Vagina (tissue), 2 donors: ENCODE measurements around the gene RCSD1. TPM values are rescaled to one million over a fixed set of nuclear protein-coding genes. Genes with fewer than 3 reads are reported as not detected.

Experiments
- DNase-seq, 2 donors: peaks; one replicate each; pipeline ENCODE4 v3.0.0-alpha.2; 2017; ENCODE audit errors: extremely low spot score in 2 of 2
- H3K27ac ChIP-seq: fragments of 200-600 bp; sonication (generic); one replicate; pipeline ENCODE4 v1.5.1; 2019
- H3K27me3 ChIP-seq: fragments of 200-600 bp; sonication (generic); one replicate; pipeline ENCODE4 v1.5.1; 2019
- H3K36me3 ChIP-seq, 2 donors: fragments of 200-600 bp; sonication (generic); one replicate each; pipeline ENCODE4 v1.5.1; 2017 to 2019
- H3K4me1 ChIP-seq: fragments of 200-600 bp; sonication (generic); one replicate; pipeline ENCODE4 v1.5.1; 2019
- H3K4me3 ChIP-seq, 2 donors: fragments of 200-600 bp; sonication (generic); 1 replicate in 1 of 2; 2 replicates in 1 of 2; pipeline ENCODE4 v1.5.1; 2016 to 2019
- H3K9me3 ChIP-seq: fragments of 200-600 bp; sonication (generic); one replicate; pipeline ENCODE4 v1.5.1; 2019
- CTCF ChIP-seq, 3 experiments: fragments of 450-650 bp in 2 of 3; fragments of 200-600 bp in 1 of 3; sonication (generic) in 1 of 3; IDR thresholded peaks; one replicate each; pipeline ENCODE4 v1.5.1; 2017 to 2019; ENCODE audit warnings: antibody characterized with exemption in 3 of 3, mild to moderate bottlenecking in 2 of 3, moderate library complexity in 2 of 3
- POLR2A ChIP-seq, 2 donors: fragments of 450-650 bp; IDR thresholded peaks; one replicate each; pipeline ENCODE4 v1.6.1; 2017; ENCODE audit warnings: antibody characterized with exemption in 2 of 2, mild to moderate bottlenecking in 2 of 2, moderate library complexity in 2 of 2
- POLR2AphosphoS5 ChIP-seq, 2 donors: sonication (generic); formaldehyde crosslinking; IDR thresholded peaks; one replicate each; pipeline ENCODE4 v1.9.0; 2017; ENCODE audit warnings: antibody characterized with exemption in 2 of 2, mild to moderate bottlenecking in 2 of 2, low read depth in 1 of 2; ENCODE audit not compliant: insufficient read depth in 1 of 2
- intact Hi-C: fragments of 100-400 bp; cut with DNase I; formaldehyde crosslinking; loops from one replicate; pipeline ENCODE4 v1.15.1; 2023
- total RNA-seq: library from RNA; depleted of rRNA; stranded (reverse); fragments of >200 nt; gene quantifications from one replicate; pipeline ENCODE4 v1.2.3, GENCODE V29; 2016

RCSD1 gene
- total RNA-seq, 1 donor from 2014 or later: 11.5 TPM

DNA sequence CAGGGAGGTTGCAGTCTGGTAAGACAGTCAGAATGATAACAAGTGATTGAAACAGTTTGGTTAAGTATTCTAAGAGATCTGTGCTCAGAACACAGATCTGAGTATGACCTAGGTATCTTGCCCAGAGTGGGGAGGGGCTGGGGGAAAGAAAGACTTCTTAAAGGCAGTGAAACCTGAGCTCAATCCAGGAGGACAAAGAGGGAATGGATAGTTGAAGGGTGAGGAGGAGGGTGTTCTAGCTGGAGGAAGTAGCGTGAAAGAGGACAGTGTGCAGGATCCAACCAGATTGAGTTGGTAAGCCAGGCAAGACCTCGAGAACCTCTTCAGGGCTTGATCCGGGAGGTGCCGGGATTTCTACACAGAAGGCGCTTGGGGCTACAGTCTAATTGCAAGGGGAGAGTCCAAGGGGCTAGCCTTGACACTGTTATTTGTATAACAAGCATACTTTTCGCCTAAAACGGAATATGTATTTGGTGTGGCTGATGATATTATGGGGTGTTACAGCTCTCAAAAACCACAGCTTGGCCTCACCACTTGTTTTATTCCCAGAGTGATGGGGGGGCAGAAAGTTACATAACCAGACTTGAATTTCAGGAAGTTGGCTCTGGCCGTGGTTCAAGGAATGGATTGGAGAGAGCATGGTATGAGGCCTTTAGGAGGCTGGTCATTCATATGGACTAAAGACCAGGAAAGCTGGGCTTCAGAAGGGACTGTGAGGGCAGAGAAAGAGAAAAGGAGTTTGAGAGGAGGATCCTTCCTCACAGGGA lies 19.1 kb downstream of the RCSD1 start:
- peaks cover 31% of the 10 kb centered on the region for H3K4me1 ChIP-seq
- TF ChIP-seq POLR2AphosphoS5 (IDR thresholded peaks at IDR 0.05; ENCODE audit: insufficient read depth in 1 of 2, low read depth in 1 of 2) (no peak), POLR2A (IDR thresholded peaks at IDR 0.05) (no peak), CTCF (IDR thresholded peaks at IDR 0.05) (no peak)

DNA sequence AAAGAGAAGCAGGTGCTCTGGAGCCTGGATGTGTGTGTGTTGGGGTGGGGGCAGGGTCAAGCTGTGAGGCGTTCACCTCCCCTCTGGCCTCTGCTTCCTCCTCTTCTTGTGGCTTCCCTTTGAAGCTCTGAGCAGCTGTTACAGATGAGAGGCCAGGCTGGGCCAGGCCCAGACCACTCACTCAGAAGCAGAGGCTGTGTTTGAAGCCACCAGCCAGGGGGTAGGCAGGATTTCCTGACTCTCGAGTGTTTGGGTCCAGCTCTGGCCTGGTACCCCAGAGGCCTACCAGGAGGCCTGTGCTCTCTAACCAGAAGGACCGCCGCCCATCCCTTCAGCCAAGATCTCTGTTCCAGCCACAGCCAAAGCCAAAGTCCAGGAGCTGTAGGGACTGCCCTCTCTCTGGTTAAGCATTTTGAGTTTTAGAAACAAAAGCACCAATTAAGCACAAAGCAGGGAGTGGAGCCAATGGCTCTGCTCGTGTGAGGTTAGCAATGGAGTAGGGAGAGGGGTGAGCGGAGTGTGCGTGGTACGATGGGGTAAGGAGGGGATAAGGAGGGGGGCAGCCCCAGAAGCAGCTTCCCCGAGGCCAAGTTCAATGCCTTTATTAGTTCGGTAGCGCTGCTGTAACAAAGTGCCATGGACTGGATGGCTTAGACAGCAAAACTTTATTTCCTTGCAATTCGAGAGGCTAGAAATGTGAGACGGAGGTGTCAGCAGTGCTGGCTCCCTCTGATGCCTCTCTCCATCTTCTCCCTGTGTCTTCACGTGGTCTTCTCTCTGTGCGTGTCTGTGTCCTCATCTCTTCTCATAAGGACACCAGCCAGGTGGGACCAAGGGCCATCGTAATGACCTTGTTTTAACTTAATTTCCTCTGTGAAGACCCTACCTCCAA lies 20.5 kb downstream of the RCSD1 start:
- no peaks in the 10 kb centered on the region for H3K27me3 ChIP-seq
- TF ChIP-seq CTCF (IDR thresholded peaks at IDR 0.05) (no peak), POLR2AphosphoS5 (IDR thresholded peaks at IDR 0.05; ENCODE audit: insufficient read depth in 1 of 2, low read depth in 1 of 2) (no peak), POLR2A (IDR thresholded peaks at IDR 0.05) (no peak)
- intact Hi-C loops: no loop called here
- H3K36me3 ChIP-seq: no peaks in the 10 kb centered on the region
- DNase-seq: no peak
- H3K4me1 ChIP-seq: peaks cover 31% of the 10 kb centered on the region
- no peak overlapping the region for H3K27ac ChIP-seq
- H3K4me3 ChIP-seq: no peak overlapping the region
- no peaks in the 10 kb centered on the region for H3K9me3 ChIP-seq

More for the DNA sequence above, 19.1 kb downstream of the RCSD1 start:
- Histone ChIP-seq H3K9me3 (no peaks in the 10 kb centered on the region), H3K4me3 (no peak overlapping the region), H3K27me3 (no peaks in the 10 kb centered on the region), H3K27ac (no peak overlapping the region), H3K36me3 (no peaks in the 10 kb centered on the region)
- DNase-seq: no peak
- intact Hi-C loops: no loop called here

- no peaks in the 10 kb centered on the region for H3K9me3 ChIP-seq
- DNase-seq: no peak
- intact Hi-C loops: no loop called here
- no peaks in the 10 kb centered on the region for H3K36me3 ChIP-seq
- H3K27ac ChIP-seq: no peak overlapping the region
- peaks cover 31% of the 10 kb centered on the region for H3K4me1 ChIP-seq
- TF ChIP-seq POLR2AphosphoS5 (IDR thresholded peaks at IDR 0.05; ENCODE audit: insufficient read depth in 1 of 2, low read depth in 1 of 2) (no peak), POLR2A (IDR thresholded peaks at IDR 0.05) (no peak), CTCF (IDR thresholded peaks at IDR 0.05) (no peak)
- H3K4me3 ChIP-seq: no peak overlapping the region
- H3K27me3 ChIP-seq: no peaks in the 10 kb centered on the region
Observed at GRCh38 chr1:167651161-167651693, 21.2 kb downstream of the RCSD1 start.

DNA sequence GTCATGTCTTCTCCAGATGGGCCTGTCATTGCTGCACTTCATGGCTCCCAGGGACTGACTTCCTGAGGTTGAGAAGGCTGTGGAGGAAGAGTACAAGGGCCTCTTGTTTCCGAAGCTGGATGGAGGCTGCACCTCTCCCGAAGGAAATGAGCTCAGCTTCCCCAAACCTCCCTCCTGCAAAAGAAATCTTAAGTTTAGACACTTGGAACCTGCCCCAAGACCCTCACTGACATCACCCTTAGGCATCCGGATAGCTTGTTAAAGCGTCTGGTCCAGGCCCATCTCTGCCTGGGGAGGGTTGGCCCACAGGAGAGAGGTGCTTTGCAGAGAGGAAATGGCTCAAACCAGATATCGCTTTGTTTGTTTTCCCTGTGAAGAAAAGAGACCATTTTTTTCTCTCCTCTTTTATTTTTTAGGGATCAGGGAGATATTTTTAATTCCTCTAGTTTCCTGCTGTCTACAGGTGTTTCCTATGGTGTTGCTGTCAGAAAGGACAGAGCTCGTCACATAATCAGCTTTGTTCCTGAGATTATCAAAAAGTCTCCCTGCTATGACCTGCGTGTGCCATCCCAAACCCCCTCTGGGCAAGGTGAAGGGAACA lies 25.0 kb downstream of the RCSD1 start:
- H3K4me1 ChIP-seq: peaks cover 33% of the 10 kb centered on the region
- no peaks in the 10 kb centered on the region for H3K27me3 ChIP-seq
- TF ChIP-seq POLR2A (IDR thresholded peaks at IDR 0.05) (no peak), POLR2AphosphoS5 (IDR thresholded peaks at IDR 0.05; ENCODE audit: insufficient read depth in 1 of 2, low read depth in 1 of 2) (no peak)
- no peaks in the 10 kb centered on the region for H3K36me3 ChIP-seq
- H3K4me3 ChIP-seq: no peak overlapping the region
- no peak overlapping the region for H3K27ac ChIP-seq
- DNase-seq: no peak
- H3K9me3 ChIP-seq: no peaks in the 10 kb centered on the region
- intact Hi-C loops: no loop called here

- intact Hi-C loops: no loop called here
- Histone ChIP-seq H3K4me3 (no peak overlapping the region), H3K36me3 (no peaks in the 10 kb centered on the region), H3K27me3 (no peaks in the 10 kb centered on the region), H3K9me3 (no peaks in the 10 kb centered on the region), H3K27ac (no peak overlapping the region), H3K4me1 (peaks cover 37% of the 10 kb centered on the region)
- TF ChIP-seq CTCF (IDR thresholded peaks at IDR 0.05) (no peak), POLR2AphosphoS5 (IDR thresholded peaks at IDR 0.05; ENCODE audit: insufficient read depth in 1 of 2, low read depth in 1 of 2) (no peak), POLR2A (IDR thresholded peaks at IDR 0.05) (no peak)
- DNase-seq: no peak
Observed at GRCh38 chr1:167656657-167657056, 26.6 kb downstream of the RCSD1 start.
